HG02938 (cell line): Measurements from ENCODE around the gene ARHGAP26.

Experiments used
- ATAC-seq: cut with Tn5 transposase; IDR thresholded peaks from one replicate; pipeline ENCODE4 v1.9.1; 2021; ENCODE audit warnings: mild to moderate bottlenecking, moderate library complexity; ENCODE audit not compliant: unreplicated experiment

Gene ARHGAP26

GRCh38 chr5:143244990-143245389 is 474.8 kb downstream of the ARHGAP26 start:
- no peak for ATAC-seq

GRCh38 chr5:143245929-143246561 is 475.9 kb downstream of the ARHGAP26 start:
- ATAC-seq = no peak

DNA sequence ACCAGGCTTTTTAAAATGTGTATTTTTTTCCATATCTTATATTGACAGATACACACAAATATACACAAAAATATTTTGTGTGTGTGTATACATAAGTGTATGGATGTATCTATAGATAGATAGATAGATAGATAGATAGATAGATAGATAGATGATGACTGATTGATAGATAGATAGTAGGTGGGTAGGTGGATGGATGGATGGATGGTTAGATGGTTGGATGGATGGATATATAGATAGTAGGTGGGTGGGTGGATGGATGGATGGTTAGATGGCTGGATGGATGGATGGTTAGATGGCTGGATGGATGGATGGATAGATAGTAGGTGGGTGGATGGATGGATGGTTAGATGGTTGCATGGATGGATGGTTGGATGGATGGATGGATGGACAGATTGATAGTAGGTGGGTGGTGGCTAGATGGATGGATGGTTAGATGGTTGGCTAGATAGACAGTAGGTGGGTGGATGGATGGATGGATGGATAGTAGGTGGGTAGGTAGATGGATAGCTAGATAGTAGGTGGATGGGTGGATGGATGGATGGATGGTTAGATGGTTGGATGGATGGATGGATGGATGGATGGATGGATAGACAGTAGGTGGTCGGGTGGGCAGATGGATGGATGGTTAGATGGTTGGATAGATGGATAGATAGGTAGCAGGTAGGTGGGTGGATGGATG is 477.1 kb downstream of the ARHGAP26 start:
- no peak for ATAC-seq

- no peak for ATAC-seq
Observed at GRCh38 chr5:143248391-143248790, 478.2 kb downstream of the ARHGAP26 start.

- ATAC-seq = no peak
Observed at GRCh38 chr5:143248822-143249579, 478.8 kb downstream of the ARHGAP26 start.

DNA sequence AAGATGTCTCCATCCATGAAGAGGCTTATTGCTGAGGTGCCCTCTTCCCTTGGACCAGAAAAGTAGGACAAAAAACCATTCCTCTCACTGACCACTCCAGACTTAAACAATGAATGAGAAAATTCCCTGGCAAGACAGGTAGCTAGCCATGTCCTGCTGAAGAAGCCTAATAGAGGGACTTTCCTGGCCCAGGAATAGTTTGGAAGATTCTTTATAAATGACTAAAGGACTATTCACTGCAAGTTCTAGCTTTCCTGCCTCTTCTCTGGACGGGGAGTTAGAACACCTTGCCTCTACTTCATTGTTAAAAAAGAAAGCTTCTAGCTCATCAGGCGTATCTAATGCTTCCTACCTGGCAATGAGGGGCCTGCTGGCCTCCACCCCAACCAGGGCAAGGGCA is 479.7 kb downstream of the ARHGAP26 start:
- no peak for ATAC-seq

DNA sequence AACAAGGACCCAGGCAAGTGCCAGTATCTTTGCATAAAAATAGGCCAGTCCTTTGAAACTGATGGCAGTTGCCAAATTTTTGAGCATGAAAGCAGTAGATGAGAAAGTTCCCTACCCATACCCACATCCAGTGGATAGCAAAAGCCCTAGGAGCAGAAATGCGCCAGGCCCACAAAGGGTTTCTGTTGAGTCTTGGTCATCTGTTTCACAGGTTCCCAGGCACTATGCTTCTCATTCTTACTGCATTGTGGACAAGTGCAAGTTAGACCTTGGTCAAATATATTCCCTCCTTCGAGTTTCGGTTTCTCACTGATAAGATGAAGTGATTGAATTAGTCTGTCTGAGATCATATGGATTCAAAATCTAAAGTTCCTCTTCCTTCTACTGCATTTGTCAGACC is 481.0 kb downstream of the ARHGAP26 start:
- peak; percentile 50 for ATAC-seq

- ATAC-seq = peak; percentile 25
Observed at GRCh38 chr5:143251946-143252345, 481.8 kb downstream of the ARHGAP26 start.

- no peak for ATAC-seq
Observed at GRCh38 chr5:143254819-143255218, 484.6 kb downstream of the ARHGAP26 start.

GRCh38 chr5:143258559-143259253 is 488.5 kb downstream of the ARHGAP26 start:
- no peak for ATAC-seq

DNA sequence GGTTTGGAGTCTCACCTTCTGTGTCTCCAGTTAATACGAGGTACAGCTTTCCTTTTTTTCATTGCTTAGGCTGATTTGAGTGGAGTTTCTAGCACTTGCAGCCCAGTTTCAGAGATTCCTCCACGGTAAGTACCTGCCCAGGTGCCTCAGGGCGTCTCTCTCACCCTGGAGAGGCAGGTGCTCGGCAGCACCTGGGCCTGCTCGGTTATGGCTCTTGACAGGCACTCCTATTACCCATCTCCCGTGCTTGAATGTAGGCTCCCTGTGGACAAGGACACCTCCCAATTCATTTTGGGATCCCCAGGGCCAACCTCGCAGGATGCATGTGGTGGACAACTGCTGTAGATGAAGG is 489.1 kb downstream of the ARHGAP26 start:
- no peak for ATAC-seq

GRCh38 chr5:143261748-143262392 is 491.7 kb downstream of the ARHGAP26 start:
- ATAC-seq = no peak

GRCh38 chr5:143262393-143263174 is 492.4 kb downstream of the ARHGAP26 start:
- ATAC-seq = peak; percentile 81

DNA sequence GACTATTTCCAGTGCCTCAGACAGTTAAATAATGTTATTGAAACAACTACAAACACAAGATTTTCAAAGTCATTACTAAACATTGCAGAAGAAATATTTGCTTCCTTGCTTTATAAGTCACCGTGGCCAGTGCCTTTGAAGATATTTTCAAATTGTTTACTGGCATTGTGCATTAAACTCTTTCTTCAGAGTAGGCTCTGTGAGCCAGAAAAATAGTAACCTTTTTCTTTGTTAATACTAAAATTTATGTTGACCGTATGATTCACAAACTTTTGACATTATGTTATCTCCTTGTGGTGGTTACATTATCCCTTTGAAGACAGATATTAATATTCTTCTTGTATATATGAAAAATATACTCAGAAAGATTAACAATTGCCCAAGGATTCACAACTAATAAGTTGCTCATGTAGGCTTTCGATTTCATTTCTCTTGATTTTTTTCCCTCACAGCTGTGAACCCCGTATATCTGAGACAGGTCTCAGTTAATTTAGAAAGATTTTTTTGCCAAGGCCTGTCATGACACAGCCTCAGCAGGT is 493.2 kb downstream of the ARHGAP26 start:
- no peak for ATAC-seq

DNA sequence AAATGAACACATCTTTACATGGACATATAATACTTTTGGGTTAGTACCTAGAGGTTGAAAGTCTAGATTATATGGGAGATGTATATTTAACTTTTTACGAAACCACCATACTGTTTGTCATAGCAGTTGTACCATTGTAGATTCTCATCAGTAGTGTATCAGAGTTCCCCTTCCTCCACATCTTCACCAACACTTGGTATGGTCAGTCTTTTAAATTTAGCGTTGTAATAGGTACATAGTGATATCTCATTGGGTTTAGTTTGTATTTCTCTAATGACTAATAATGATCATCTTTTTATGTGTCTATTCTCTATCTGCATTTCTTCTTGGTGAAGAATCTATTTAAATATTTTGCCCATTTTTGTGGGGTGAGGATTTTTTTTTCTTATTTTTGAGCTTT is 495.8 kb downstream of the ARHGAP26 start:
- no peak for ATAC-seq

- no peak for ATAC-seq
Observed at GRCh38 chr5:143267186-143267585, 497.0 kb downstream of the ARHGAP26 start.

DNA sequence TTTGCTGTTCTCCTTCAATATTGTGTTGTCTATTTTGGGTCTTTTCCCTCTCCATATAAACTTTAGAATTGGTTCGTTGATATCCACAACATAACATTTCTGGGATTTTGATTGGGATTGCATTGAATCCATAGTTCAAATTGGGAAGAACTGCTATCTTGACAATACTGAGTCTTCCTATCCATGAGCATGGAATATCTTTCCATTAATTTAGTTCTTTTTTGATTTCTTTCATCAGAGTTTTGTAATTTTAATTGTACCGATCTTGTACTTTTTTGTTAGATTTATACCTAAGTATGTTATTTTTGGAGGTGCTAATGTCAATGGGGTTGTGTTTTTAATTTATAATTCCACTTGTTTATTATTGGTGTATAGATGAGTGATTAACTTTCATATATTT is 498.2 kb downstream of the ARHGAP26 start:
- ATAC-seq = no peak

GRCh38 chr5:143271431-143271830 is 501.3 kb downstream of the ARHGAP26 start:
- peak; percentile 86 for ATAC-seq

- no peak for ATAC-seq
Observed at GRCh38 chr5:143274952-143275351, 504.8 kb downstream of the ARHGAP26 start.
